NCI-H1048 (cell line): ENCODE data around the gene ZNF264.
"Not testable (repeated sequence)": the region's sequence is repeated elsewhere in the genome, so short reads cannot be mapped to it uniquely, and the experiment has no call there.

Experiments
- DNase-seq: peaks from one replicate; lab custom pipeline; 2025; lab: John Stamatoyannopoulos, UW

Gene ZNF264

DNA sequence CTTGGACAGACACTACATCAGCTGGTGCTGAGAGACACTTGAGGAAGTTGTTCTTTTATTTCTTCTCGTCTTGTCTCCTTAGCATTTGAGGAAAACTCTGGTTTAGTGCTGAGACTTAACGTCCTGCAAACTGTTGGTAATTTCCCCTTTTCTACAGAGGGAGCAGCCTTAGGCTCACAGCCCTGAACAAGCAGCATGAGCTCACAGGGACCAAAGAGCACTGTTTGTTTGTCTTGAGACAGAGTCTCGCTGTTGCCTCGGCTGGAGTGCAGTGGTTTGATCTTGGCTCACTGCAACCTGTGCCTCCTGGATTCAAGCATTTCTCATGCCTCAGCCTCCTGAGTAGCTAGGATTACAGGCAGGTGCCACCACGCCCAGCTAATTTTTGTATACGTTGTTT lies 54.7 kb downstream of the ZNF264 start:
- no peak for DNase-seq

DNA sequence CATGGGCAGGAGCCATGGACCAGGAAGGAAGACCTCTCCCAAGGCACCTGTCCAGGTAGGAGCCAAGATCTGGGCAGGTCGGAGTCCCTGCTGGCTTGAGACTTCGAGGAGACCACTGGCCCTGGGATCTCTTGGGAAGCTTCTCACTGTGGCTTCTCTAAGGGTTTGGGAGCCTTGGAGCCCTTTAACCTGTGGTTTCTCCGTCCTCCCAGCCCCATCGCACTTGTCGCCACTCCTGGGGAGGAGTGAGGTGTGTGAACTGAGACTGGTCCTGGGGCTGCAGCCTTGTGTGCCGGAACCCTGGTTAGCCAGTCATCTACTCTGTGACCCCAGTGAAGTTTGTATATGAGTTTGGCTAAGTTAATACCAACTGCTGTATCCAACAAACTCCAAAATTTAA lies 57.3 kb downstream of the ZNF264 start:
- DNase-seq, result no peak

DNA sequence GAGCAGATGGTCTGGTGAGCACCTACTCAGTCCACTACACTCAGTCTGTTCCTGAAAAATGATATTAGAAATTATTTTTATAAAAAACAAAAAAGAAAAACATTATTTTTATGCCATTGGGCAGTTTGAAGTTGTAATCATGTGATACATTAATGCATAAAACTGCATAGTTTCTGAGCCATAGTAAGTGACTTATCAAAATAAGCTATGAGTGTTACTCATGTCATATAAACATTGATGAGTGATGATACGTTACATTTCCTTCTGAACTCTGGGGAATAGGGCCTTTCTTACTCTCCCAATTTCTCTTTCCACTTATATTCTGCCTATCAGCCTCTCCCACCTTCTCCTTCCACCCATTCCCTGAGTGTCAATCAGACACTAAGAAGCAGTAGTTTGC lies 58.0 kb downstream of the ZNF264 start:
- no peak for DNase-seq

DNA sequence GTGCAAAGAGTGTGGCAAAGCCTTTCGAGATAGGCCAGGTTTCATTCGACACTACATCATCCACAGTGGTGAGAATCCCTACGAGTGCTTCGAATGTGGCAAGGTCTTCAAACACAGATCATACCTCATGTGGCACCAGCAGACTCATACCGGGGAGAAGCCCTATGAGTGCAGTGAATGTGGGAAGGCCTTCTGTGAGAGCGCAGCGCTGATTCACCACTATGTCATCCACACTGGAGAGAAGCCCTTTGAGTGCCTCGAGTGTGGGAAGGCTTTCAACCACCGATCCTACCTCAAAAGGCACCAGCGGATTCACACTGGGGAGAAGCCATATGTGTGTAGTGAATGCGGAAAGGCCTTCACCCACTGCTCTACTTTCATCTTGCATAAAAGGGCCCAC lies 62.5 kb downstream of the ZNF264 start:
- not testable (repeated sequence) for DNase-seq

DNA sequence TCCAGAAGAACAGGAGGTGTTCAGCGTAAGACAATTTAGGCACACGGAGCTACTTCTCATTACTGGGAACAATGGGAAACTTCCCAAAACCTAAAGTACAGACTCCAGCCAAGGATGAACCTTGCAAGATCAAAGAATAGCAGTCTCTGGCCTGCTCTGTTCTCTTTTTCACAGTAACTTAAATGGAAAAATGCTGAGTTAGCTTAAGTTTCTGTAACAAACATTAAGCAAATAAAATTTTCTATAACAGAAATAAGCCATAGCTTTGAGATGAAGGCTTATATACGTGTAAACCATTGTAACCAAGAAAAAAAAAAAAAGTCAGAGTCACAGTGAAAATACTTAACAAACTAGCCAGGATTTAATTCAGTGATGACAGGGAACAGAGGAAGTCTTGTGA lies 70.7 kb downstream of the ZNF264 start:
- DNase-seq, result no peak

DNA sequence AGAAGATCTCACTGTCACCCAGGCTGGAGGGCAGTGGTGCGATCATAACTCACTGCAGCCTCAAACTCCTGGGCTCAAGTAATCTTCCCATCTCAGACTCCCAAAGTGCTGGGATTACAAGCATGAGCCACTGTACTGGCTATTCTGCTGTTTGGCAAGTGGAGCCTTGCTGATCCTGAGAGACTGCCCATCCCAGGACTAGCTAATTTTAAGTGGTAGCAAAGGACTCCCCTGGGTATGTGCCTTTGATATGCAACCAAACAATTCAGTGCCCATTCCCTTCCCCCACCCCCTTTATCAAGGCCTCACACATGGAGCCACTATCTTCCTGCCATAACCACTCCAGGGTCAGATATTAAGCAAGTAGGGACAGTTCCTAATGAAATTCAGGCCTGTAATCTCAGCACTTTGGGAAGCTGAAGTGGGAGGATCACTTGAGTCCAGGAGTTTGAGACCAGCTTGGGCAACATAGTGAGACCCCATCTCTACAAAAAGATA lies 72.0 kb downstream of the ZNF264 start:
- DNase-seq, result no peak

DNA sequence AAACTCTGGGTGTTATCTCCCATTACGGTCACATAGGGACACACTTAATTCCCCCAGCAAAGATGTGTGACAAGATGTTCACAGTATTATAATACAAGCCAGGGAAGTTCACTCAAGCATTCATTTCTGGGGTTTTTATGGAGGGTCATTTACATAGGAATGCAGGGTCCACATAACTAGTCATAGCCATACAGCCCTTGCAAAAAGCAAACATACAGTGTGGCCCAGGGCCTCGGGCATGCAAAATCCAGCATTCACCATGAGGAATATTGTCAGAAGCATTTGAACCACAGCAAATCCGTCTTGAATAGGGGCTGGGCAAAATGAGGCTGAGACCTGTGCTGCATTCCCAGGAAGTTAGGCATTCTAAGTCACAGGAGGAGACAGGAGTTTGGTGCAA lies 76.0 kb downstream of the ZNF264 start:
- peak; percentile 29 for DNase-seq

DNA sequence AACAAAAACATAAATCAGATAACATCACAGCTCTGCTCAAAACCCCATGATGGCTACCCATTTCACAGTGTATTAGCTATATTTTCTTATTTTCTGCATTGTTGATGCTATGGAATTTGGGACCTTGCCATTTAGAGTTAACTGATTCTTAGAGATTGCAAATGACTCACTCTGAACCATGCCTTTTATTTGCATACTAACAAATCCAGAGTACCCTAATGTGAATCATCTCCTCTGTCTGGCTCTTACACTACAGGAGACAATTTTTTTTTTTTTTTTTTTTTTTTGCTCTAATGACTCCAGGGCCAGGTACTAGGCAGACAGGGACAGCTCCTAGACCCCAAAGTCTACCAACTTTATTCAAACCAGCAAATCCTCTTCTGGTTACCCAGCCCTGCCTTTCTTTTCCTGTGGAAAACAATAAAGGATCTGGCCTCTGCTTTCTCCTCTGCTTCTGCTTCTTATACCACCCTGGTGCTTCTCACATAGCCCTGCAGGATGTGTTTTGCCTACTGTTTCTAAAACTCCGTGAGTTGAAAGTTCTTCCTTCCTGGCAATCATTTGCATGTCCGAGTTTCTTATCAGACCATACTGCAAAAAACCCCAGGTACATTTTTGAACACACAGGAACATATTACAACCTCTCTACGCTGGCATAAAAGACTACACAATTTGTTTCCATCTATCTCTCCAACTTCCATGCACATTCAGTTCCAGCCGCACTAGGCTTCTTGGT lies 78.4 kb downstream of the ZNF264 start:
- DNase-seq, result no peak

DNA sequence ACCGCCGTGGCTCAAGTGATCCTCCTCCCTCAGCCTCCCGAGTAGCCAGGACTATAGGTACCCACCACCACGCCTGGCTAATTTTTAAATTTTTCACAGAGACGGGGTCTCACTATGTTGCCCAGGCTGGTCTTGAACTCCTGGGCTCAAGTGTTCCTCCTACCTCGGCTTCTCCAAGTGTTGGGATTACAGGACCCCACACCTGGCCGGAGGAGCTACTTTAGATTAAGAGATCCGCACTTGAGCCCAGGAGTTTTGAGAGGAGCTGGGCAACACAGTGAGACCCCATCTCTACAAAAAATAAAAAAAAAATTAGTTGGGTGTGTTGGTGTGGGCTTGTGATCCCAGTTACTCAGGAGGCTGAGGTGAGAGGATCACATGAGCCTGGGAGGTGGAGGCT lies 80.0 kb downstream of the ZNF264 start:
- no peak for DNase-seq
